ENCODE measurements around the gene MYPN.

Gene MYPN

DNA sequence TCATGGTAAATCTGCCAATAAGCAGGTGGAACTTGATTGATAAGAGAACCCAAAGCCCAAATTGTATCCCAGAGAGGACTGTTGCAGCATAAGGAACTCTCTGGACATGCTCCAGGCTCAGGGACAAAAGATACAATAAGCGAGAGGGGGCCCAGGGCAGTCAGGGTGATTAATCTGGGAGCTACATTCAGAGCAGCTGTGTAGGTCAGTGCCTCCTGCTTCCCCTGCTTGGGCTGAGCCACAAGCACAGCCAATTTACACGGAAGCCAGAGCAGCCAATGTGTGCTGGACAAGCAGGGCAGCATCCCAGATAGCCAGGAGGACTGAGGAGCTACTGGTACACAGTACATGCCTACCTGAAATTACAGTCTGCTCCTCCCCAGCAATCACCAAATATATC is 24.2 kb downstream of the MYPN start:
- in situ Hi-C loops (cut with MboI; ENCODE audit: low sequenced_read_pairs) = no loop called here

DNA sequence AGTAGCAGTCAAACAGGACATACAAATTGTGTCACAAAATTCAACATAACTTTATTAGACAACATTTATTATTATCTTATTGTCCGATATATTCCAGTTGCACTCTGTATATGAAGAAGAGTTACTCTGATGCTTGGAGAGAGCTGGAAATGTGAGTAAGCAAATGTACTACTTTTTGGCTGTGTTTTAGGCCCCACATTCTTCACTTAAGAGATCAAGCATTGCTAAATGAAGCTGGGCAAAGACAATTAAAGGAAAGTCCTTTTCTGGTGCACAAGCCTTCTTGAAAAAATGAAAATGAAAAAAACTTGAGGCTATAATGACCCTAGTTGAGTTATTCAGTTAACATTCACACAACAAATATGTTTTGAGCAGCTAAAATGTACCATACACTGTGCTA is 26.1 kb downstream of the MYPN start:
- in situ Hi-C loops (cut with MboI; ENCODE audit: low sequenced_read_pairs) = no loop called here

DNA sequence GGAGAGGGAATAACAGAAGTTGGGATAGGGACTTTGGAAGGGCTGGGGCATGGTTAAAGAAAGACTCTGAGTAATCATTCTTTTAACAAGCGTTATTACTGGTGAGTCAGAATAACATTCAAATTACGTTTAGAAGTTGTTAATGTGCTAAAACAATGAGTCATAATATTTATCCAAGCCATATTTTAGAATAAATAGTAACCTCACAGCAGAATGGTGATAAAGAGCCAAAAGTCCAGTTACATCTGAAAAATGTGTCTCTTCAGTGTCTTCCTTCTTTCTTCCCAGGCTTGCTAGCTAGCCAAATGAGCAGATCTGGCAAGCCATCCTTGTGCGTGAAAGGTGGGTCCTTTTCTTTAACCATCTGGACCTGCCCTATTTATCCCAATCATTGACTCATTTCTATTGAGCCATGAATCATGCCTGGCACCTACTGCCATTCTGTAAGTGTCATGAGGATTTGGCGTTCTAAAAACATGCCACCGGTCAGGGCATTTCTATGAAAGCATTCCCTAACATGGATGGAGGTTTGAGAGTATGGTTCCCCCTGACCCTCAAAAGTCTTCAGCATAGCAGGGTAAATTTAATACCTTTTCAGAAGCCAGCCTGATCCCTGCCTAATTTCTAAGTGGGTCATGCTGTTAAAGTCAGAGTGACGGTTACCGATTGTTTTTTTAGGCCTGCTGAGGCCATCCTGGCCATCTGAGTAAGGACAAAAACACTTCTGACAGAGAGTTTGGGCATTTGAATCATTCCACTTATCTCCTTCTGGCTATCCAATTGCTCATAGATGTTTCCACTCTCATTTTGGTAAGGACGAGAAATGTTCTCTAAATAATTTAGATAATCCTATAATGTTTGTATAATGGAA is 26.9 kb downstream of the MYPN start:
- in situ Hi-C loops (cut with MboI; ENCODE audit: low sequenced_read_pairs) = no loop called here

DNA sequence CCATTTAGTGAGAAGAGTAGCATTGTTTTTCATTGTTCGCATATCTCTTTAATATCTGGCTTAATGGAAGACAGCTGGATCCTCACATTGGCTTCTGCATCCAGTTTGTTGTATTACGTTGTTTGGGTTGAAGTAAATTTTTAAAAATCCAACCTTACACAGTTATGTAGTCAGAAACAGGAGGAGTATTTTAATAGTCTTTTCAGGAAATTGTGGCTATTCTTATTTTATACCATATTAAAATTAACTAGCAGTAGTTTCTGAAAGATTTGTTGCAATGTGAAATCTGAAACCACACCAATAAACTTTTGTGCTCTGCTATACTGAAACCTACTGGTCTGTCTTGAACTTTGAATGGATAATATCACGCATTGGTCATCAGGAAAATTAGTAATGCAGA is 27.9 kb downstream of the MYPN start:
- in situ Hi-C loops (cut with MboI; ENCODE audit: low sequenced_read_pairs) = no loop called here

DNA sequence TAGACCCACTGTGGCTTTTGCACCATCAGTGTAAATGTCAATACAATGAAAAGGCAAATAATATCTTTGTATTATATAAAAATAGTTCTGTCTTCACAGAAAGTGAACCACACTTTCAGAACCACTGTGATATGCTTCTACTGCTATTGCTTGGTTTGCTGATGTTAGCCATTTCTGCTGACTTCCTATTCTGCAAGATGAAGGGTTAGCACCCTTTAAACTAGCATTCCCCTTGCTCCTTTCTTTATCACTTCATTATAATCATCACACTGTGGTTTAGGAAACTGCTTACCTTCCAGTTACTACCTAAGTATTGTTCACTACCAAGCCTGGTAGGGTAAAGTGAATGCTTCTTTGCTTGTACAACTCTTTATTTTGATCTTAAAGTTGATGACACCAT is 29.2 kb downstream of the MYPN start:
- in situ Hi-C loops (cut with MboI; ENCODE audit: low sequenced_read_pairs) = no loop called here

DNA sequence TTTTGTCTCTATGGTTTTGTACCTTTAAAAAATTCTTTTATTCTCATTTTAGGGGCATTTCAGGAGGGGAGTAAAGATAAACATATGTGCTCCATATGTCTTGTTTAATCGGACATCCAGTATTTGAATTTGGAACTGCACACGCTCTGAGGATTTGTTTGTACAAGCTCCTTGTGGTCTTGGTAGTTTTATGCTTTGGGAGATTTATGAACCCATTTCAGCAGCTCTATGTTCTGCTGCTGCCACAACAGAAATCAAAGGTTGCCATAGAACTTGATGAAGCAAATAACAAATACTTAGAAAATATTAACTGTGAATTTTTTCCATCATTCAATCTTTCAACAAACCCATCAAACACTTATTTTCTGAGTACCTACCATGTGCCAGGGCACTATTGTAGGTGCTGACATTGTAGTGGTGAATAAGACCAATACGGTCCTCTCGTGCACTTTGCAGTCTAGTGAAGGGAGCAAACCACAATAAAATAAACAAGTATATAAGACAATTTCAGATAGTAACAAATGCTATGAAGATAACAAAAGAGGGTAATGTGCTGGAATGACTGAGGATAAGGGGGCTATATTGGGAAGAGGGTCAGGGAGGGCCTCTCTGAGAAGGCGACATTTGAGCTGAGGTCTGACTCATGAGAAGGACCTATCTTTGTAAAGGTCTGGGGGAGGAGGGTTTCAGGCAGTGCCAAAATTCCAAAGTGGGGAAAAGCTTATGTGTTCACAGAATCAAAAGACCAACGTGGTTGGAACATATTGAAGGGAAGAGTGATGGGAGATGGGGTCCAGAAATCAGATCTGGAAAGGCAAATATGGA is 30.4 kb downstream of the MYPN start:
- in situ Hi-C loops (cut with MboI; ENCODE audit: low sequenced_read_pairs) = no loop called here

DNA sequence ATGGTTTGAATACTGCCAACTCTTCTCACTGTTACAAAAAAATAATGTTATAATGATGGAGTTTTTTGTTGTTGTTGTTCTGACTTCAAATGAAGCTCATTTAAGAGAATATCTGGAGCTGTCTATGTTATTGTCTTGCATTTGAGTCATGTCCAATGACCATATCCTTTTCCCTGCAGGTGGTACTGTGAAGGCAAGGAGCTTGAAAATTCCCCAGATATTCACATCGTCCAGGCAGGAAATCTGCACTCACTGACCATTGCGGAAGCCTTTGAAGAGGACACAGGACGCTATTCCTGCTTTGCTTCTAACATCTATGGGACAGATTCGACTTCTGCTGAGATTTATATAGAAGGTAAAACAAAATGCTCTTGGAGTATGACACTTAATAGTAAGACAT is 33.5 kb downstream of the MYPN start:
- in situ Hi-C loops (cut with MboI; ENCODE audit: low sequenced_read_pairs) = no loop called here

DNA sequence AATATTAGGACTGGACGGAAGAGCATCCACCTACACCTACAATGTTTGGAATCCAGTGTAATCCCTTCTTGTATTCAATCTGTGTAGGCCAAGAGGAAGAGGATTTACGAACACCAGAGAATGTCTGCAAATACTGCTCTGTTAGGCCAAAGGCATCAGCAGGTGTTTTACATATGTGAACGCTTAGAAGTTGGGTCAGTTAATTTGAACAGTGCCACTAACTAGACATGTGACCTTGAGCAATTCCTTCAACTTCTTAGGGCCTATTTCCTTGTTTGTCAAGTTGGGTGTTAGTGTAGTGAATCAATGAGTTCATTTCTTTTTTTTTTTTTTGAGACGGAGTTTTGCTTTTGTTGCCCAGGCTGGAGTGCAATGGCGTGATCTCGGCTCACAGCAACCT is 35.4 kb downstream of the MYPN start:
- in situ Hi-C loops (cut with MboI; ENCODE audit: low sequenced_read_pairs) = no loop called here

DNA sequence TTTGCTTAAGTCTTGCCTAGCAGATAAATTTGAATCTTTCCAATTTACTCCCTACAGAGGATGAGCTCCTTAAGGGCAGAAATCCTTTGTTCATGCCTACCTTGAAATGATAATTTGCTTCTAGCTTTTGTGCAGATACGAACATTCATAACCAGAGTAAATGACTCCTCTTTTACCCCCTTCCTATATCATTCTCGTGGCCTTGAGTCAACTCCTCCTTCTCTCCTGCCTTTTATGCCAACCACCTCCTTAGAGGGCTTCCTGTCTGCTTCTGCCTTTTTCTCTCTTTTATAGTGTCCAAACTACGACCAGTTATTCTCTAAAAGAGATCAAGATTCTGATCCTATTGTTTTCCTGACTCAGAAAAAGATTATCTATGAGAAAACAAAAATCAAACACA is 36.4 kb downstream of the MYPN start:
- in situ Hi-C loops (cut with MboI; ENCODE audit: low sequenced_read_pairs) = no loop called here

DNA sequence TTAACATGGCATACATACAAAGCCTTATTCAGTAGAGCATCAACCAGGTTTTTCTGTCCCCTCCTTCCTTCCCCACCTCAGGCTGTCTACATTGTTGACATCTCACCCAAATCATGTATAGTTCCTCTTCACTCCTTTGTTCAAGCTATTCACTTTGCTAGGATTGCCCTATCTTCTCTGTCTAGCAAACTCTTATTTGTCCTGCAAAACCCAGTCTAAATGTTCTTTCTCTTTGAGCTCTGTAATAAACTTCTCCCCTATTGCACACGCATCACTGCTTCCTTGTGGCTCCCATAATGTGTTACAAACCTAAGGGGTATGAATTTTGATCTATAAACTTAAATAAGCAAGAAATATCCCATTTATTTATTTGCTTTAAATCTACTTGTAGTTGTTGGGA is 36.8 kb downstream of the MYPN start:
- in situ Hi-C loops (cut with MboI; ENCODE audit: low sequenced_read_pairs) = no loop called here

DNA sequence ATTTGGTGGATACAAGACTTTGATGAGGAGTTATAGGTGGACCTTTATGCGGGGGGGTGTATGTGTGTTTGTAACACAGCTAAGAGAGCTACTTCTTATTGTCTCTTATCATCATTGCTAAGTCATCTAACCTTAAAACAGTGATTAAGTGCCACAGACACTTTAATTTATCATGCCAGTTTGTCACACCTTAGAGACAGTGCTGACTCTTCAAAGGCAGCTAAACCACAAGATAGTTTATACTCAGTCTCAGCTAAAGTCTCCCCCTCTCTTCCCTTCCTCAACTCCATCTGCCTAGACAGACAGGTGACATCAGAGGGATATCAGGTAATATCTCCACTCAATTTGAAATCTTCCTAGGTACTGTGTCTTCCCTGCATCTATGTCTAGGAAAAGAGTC is 42.2 kb downstream of the MYPN start:
- in situ Hi-C loops (cut with MboI; ENCODE audit: low sequenced_read_pairs) = loop anchor here (10.0 kb wide), 1 partner anchor 297 kb away; no protein-coding TSS in a partner anchor

DNA sequence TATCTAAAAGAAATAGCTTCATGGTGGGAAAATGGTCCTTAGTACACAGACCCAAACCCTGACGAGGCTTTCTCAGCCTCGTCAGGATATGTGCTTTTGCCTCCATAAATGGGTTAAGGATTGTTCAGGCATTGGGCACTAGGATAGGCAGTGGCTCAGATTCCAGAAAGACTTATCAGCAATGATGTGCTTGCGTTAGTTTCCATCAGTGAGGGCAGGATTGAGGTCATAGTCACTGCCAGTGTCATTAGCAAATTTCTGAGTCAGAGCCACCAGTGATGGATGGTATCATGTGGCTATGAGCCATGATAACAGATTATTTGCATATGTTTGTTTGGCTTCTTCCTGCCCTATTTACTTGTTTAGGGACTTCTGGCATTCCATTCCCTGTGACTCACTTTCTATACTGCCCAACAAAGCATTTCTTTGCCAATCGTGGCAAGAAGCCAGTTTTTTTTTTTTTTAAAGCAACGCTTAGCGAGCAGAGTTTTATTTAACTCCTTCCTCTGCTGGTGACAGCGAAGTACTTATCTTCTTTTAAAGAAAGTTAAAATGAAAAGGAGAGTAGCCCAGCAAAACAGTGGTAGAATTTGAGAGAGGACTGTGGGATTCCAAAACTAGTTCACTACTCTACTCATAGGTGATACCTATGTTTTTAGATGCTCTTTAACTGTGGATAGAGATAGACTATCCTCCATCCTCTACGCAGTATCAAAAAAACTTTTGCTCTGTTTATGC is 44.4 kb downstream of the MYPN start:
- in situ Hi-C loops (cut with MboI; ENCODE audit: low sequenced_read_pairs) = loop anchor here (10.0 kb wide), 1 partner anchor 299 kb away; no protein-coding TSS in a partner anchor

DNA sequence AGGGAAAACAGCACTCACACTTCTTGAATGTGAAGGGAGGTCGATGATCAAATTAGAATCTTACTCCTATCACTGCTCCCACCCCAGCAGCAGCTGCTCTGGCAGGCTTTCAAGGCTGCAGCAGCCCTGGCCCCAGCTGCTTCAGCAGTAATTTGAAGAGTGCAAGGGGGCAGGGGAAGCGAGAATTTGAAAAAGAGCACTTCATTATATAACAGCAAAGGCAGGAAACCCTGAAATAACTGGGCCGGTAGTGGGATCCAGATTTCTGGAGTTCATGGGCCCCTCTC is 44.9 kb downstream of the MYPN start:
- in situ Hi-C loops (cut with MboI; ENCODE audit: low sequenced_read_pairs) = loop anchor here (10.0 kb wide), 1 partner anchor 299 kb away; no protein-coding TSS in a partner anchor

DNA sequence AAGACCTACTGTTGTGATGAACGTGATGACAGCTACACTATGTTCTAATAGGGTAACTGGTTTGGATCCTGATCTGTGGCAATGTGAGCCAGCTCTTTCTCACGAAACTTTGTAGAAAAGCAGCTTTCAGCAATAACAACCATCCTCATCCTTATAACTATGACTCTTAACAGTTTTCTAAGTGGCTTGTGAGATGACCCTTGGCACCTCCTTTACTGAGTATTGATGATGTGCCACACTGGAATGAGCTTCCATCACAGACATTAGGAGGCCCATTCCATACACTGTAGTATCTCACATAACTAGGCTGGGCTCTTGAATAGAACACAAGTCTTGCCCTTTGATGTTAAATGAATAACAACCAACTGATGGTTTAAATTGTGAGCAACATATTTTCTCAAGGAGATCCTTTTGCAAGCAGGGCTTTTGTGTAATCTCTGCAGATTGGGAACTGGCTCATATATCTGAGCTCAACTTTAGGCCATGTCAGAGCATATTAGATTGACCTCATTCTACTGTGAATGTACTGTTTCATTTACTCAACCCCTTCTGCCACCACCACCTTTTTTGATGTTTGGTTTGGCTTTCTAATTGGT is 46.4 kb downstream of the MYPN start:
- in situ Hi-C loops (cut with MboI; ENCODE audit: low sequenced_read_pairs) = loop anchor here (10.0 kb wide), 1 partner anchor 301 kb away; no protein-coding TSS in a partner anchor

DNA sequence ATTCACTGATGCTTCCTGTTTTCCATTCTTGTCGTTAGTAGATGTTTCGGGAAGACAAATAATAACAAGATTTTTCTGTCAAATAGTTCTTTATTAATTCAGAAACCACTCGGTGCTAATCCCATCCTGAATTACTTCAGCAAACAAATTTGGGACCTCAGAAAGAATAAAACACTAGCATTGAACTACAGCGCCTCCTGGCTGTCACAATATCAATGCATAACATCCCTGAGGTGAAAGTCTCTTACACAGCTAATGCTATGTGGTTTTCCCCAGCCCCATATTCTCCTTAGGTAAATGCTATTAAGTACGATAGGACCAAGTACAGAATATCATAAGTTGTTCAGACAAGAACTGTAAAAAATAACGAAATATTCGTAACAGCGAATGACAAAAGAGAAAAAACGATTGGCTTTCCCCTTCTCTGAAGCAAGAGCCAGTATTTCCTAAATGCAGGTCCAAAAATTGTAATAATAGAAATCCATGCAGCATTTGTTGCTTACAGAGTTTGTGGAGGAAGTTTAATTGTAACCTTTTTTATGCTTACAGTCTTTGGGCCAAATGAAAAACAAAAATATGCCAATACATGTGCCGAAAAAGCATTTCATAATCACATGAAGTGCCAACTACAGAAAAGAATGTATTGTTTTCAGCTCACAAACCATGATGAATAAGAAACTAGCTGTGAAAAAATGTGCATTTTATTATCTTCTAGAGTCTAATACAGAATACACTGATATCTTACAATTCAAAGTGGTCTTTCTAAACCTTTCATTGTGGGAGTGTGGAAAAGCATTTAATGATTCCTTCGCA is 47.3 kb downstream of the MYPN start:
- in situ Hi-C loops (cut with MboI; ENCODE audit: low sequenced_read_pairs) = loop anchor here (10.0 kb wide), 1 partner anchor 302 kb away; no protein-coding TSS in a partner anchor

DNA sequence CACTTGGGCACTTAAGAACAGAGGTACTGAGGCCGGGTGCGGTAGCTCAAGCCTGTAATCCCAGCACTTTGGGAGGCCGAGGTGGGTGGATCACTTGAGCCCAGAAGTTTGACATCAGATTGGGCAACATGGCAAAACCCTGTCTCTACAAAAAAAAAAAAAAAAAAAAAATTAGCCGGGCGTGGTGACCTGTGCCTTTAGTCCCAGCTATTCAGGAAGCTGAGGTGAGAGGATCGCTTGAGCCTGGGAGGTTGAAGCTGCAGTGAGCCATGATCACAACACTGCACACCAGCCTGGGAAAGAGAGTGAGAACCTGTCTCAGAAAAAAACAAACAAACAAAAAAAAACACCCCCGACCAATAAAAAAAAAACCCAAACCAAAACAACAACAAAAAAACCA is 48.2 kb downstream of the MYPN start:
- in situ Hi-C loops (cut with MboI; ENCODE audit: low sequenced_read_pairs) = loop anchor here (10.0 kb wide), 1 partner anchor 303 kb away; no protein-coding TSS in a partner anchor

DNA sequence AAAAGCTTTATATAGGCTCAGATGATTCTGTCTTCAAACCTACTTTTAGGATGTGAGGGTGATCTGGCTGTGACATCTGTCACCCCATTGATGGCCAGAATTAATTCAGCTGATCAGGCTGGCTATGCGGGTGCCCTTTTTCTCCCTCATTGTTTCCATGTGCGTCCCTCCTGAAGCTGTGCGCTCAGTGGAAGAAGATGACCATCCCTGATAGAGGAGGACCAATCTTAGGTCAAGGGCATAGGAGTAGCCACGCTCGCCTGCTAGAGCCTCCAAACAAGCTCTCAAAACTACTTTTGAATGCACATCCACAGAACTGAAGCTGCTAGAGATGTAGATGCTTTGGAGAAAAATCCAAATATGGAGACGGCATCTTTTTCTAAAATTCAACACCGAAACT is 48.7 kb downstream of the MYPN start:
- in situ Hi-C loops (cut with MboI; ENCODE audit: low sequenced_read_pairs) = loop anchor here (10.0 kb wide), 1 partner anchor 303 kb away; no protein-coding TSS in a partner anchor

DNA sequence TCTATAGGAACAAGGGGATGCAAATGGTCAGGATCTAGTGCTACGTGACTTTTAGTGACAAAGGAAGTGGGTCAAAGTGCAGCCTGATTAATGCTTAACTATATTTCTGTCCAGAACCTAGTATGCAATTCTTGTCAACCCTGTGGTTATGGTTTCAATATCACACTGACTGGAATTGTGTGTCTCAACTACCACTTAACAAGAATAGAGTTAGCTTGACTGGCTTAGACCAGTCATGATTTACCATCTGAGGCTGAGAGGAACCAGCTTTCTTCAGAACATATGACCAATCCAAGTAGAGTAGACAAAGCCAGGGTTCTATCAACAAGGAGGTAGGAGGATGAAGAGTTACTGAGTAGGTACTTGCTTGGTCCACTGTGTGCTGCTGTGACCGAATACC is 54.4 kb downstream of the MYPN start:
- in situ Hi-C loops (cut with MboI; ENCODE audit: low sequenced_read_pairs) = no loop called here

DNA sequence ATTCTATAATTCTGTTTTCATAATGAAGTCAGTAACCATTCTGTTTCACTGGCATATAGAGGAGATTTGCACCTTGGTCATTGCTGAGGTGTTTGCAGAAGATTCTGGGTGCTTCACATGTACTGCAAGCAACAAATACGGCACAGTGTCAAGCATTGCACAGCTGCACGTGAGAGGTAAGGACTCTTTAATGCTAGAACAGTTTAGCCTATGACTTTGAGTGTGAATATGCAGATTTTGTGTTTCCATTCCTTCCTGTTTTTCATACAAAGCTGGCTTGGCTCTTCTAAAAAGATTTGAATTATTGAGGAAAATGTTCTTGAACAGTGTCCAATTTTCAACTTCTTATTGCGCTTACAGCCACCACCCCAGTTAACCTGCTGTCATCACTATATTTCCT is 56.4 kb downstream of the MYPN start:
- in situ Hi-C loops (cut with MboI; ENCODE audit: low sequenced_read_pairs) = no loop called here

Data from HL-60/S4 (cell line).